Stimulated activated CD4-positive, alpha-beta T cell treated with anti-CD3 and anti-CD28 coated beads, Interleukin-15, amount 100 ng/mL, for 24 hours (primary cell): ENCODE measurements around the gene HERC5.
A peak's percentile ranks its signal among the peaks of the same experiment; 100 is the strongest.

Experiments
- DNase-seq: peaks from one replicate; pipeline ENCODE4 v3.0.0-alpha.2; 2020

HERC5 gene

DNA sequence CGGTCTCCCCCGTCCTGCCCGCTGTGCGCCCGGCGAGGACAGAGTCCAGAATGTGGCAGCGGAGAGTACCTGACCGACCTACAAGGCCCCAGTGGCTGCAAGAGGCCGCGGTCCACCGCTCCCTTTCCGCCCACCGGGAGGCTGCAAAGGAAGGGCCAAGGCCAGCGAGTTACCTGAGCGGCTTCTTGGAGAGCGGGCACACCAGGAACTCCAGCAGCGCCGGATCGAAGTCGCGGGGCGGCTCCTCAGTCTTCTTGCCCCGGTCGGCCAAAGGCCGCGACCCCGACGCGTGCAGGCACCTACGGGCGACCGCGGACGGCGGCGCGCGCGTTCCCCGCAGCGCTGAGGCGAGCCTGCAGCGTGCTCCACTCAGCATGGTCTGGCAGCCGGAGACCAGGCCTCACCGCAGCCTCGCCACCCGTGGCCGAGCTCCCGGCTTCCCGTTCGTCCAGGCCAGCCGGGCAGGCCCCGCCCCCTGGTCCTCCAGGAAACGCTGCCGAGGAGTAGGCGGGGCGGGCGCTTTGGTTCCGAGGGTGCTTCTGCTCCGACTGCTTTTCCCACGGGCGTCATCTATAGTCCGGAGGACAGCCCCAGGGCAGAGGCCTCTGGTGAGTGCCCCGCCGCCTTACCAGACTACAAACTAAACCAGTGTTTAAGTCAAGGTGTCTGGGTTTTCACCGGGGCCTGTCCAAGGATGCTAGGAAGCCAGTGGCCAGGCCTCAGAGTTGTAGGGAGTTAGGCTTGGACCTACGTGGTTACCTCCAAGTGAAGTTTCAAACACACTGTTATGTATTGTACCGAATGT lies 66.6 kb downstream of the HERC5 start, which contains the start of gene PYURF:
TSS of gene PYURF (minus strand) at position 452 of the 805 bp plus-strand sequence. CDS start at position 376, 76 bp downstream.
- DNase-seq = peak; percentile 96

DNA sequence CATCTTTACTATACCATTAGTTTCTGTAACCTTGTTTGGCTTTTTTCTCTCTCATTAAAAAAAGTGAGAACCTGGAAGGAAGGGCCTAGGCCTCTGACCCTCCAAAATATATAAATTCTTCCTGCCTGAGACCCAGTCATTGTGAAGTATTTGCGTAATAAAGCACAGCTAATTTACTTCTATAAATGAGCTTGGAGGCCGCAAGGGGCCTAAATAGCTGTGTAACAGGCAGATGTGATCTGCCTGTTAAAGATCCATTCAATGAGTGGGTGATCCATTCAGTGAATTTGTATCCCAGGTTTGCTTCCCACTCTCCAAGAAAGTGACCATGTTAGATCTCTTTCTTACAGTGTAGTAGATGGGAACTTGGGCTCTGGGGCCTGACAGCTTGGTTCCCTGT lies 67.3 kb downstream of the HERC5 start:
- DNase-seq = no peak

DNA sequence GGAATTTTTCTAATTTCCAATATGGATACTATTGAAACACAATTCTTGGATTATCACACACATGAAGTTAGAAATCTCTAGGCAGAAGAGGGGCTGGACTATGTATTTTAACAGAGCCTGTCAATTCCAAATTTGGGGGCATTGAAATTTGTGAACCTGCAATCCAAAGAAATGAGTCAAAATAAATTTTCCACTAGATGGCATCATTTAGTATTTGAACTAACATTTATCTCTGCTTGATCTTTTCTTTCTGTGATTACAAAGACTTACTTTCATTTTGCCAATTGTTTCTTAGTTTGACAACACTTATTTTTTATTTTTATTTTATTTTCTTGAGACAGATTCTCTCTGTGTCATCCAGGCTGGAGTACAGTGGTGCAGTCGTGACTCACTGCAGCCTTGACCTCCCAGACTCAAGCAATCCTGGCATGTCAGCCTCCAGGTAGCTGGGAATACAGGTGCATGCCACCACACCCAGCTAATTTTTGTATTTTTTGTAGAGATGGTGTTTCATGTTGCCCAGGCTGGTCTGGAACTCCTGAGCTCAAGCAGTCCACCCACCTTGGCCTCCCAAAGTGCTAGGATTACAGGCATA lies 69.4 kb downstream of the HERC5 start:
- no peak for DNase-seq

DNA sequence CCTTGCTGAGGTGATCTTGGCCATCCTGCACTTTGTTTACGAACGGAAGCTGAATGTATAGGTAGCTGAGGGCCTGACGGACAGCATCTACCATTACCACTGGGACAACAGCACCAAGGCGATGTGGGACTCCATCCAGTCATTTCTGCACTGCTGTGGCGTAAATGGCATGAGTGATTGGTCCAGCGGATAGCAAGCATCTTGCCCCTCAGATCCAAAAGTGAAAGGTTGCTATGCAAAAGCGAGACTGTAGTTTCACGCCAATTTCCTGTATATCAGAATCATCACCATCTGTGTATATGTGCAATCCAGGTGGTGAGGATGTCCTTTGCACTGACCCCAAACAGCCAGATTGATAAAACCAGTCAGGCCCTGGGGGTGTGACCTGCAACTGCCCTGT lies 70.9 kb downstream of the HERC5 start:
- DNase-seq = no peak

DNA sequence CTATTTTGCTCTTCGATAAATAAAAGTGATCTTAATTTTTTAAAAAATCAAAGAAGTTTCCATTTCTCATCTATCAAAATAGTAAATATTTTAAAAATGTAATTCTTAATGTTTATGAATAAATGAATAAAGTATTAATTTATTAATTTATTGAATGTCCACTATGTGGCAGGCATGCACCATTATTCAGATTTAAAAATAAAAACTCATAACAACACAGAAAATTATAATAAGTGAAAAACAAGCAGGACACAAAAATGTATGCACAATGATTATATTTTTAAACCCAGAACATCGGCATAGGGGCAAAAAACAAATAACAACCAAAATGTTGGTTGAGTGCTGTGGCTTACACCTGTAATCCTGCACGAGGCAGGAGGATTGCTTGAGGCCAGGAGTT lies 71.9 kb downstream of the HERC5 start:
- no peak for DNase-seq

DNA sequence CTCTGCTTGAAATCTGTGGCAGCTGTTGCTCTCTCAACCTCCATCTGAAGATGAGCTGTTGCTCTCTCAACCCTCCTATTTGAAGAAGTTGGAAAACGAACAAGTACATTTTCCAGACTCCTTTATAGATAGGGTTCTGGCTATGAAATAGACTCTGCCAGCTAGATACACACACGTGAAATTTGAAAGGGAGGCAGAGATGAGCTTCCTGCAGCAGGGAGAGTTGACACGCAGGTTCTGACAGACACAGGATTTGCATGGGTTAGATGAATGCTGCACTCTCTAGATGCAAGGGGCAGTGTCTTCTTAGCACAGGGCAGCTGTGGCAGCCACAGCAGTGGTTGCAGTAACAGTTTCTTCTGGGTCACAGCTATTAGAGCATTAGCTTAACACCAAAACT lies 74.6 kb downstream of the HERC5 start:
- DNase-seq = no peak

DNA sequence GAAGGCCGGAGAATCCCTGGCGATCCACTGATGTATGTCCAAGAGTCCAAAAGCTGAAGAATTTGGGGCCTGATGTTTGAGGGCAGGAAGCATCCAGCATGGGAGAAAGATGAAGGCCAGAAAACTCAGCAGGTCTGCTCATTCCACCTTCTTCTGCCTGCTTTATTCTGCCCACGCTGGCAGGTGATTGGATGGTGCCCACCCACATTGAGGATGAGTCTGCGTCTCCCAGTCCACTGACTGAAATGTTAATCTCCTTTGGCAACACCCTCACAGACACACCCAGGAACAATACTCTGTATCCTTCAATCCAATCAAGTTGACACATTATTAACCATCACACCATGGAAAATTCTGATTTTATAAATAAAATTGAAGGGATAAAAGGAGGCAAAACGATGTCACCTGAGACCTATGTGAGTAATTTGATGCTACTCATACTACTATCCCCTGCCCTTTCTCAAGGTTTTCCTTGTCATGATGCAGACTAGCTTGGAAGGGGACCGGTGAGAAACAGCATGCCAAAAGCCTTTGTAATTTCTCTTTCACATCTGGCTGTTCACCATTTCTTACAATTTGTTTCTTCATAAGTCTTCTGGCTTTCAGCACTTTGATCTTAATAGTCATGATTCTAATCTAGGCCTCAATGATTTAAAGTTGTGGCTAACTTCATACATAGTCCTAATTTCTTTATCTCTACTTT lies 76.3 kb downstream of the HERC5 start:
- DNase-seq = no peak

DNA sequence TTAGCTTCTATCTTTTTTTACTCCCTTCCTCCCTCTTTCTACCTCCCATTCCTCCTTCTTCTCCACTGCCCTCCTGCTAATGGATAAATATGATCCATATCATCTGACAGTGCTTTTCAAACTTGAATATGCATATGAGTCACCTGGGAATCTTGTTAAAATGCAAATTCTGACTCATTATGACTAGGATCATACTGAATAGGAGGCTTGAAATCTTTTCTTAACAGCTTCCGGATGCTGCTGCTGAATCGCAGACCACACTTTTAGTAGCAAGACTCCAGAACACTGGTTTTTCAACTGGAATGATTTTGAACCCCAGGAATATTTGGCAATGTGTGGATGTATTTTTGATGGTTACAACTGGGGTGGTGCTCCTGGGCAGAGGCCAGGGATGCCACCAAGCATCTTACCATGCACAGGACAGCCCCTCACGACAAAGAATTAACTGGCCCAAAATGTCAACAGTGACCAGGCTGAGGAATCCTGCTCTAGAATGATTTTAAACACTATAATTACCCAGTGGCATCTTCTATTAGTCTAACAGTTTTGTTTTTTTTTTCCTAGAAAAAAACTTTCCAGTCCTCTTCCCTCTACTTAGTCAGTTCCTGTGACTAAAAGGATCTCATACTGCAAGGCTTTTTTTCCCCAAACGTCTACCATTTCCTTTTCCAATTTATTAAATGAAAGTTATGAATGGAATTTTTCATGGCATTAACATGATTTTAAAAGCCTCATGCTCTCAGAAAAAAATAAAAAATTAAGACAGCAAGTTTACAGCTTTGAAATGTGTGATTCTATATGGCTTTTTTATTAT lies 77.2 kb downstream of the HERC5 start:
- DNase-seq = no peak

DNA sequence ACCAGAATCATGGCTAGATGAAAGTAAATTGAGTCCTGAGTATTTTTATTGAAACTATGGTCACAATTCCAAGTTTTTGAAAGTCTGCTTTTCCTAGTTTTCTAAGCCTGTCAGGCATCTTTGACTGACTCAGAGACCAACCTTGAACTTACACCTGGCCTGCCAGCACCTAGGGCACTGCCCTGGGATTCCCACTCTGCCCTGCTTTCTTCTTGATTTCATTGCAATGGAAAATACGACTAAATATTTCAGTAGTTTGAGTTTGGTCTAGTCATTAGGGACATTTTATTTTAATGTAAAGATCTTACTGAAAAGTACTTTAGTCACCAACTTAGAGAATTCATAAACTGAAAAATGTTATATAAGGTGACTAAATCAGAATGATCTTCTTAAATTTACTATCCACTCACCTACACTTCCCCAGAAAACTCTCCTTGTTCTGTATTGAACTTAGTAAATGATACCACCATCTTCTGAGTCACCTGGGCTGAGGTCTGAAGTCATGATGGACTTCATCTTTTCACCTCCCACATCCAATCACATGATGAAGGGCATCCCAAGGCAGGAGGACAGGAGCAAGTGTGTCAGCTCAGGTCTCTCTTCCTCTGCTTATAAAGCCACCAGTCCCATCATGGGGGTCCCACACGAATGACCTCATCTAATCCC lies 78.3 kb downstream of the HERC5 start:
- peak; percentile 25 for DNase-seq

DNA sequence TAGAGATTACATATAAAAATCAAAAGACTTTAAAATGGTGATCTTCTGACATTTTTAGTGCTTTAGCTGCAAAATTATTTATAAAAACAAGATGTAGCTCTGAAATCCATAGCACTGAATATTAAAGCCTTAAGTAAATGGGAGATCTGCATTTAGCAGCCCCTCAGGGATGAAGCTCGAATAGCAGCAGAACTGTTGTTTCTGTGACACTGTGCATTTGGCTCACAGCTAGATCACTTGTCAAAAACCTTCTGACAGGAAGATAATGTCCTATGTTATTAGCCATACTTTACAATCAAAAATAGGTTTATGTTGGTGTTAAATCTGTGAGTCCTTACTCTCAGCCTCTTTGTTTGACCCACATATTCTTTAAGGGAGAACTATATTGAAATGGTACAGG lies 80.8 kb downstream of the HERC5 start:
- DNase-seq = no peak

DNA sequence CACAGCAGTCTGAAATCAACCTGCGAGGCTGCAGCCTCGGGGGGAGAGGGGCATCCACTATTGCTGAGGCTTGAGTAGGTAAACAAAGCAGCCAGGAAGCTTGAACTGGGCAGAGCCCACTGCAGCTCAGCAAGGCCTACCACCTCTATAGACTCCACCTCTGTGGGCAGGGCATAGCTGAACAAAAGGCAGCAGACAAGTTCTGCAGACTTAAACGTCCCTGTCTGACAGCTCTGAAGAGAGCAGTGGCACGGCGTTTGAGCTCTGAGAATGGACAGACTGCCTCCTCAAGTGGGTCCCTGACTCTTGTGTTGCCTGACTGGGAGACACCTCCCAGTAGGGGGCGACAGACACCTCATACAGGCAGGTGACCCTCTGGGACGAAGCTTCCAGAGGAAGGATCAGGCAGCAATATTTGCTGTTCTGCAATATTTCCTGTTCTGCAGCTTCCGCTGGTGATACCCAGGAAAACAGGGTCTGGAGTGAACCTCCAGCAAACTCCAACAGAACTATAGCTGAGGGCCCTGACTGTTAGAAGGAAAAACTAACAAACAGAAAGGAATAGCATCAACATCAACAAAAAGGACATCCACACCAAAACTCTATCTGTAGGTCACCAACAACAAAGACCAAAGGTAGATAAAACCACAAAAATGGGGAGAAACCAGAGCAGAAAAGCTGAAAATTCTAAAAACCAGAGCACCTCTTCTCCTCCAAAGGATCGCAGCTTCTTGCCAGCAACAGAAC lies 82.6 kb downstream of the HERC5 start:
- DNase-seq = peak; percentile 85

DNA sequence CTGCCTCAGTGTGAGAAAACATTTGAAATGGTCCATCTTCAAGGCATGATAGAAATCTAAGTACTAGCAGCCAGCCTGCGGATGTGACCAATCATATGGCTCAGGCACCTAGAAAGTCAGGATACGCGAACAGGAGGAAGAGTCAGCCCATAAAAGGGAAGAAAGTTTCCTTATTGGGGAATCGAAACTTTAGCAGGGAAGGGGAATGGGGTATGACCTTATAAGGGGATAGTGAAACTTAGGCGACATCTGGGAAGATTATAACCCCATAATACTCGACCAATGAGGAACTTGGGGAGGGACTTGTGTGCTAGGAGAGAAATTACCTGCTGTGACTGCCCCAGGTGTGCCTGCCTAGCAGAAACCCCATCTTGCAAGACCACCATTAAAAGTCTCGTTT lies 92.9 kb downstream of the HERC5 start:
- DNase-seq = no peak
